Fibroblast of lung (primary cell): ENCODE measurements around the gene ZBTB11.
"Not testable (repeated sequence)": the region's sequence is repeated elsewhere in the genome, so short reads cannot be mapped to it uniquely, and the experiment has no call there.

Experiments used
- EZH2 ChIP-seq: IDR thresholded peaks from 2 replicates; pipeline ENCODE4 v1.5.1; 2012; ENCODE audit warnings: low read length, control low read depth, mild to moderate bottlenecking; ENCODE audit errors: missing control alignments
- TF ChIP-seq, protein P1 (sequence below), 2 donors: IDR thresholded peaks in 1 of 2; conservative IDR thresholded peaks in 1 of 2; 1 replicate in 1 of 2; 2 replicates in 1 of 2; pipeline ENCODE4 v1.5.1; 2011 to 2012; ENCODE audit warnings: low read length in 2 of 2, control low read depth in 1 of 2, inconsistent platforms in 1 of 2, low read depth in 1 of 2, mild to moderate bottlenecking in 1 of 2

DNA sequence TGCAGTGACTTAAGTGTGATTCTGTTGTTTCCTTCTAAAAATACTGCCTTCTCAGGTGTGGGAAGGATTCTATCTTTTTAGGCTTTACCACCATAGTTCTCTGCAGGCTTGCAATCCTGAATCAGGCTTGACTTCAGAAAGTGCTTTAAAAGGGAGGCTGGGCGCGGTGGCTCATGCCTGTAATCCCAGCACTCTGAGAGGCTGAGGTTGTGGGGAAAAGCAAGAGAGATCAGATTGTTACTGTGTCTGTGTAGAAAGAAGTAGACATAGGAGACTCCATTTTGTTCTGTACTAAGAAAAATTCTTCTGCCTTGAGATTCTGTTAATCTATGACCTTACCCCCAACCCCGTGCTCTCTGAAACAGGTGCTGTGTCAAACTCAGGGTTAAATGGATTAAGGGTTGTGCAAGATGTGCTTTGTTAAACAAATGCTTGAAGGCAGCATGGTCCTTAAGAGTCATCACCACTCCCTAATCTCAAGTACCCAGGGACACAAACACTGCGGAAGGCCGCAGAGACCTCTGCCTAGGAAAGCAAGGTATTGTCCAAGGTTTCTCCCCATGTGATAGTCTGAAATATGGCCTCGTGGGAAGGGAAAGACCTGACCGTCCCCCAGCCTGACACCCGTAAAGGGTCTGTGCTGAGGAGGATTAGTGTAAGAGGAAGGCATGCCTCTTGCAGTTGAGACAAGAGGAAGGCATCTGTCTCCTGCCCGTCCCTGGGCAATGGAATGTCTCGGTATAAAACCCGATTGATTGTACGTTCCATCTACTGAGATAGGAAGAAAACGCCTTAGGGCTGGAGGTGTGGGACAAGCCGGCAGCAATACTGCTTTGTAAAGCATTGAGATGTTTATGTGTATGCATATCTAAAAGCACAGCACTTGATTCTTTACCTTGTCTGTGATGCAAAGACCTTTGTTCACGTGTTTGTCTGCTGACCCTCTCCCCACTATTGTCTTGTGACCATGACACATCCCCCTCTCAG is 15.0 kb upstream of the ZBTB11 start:
- TF ChIP-seq, protein P1, sequence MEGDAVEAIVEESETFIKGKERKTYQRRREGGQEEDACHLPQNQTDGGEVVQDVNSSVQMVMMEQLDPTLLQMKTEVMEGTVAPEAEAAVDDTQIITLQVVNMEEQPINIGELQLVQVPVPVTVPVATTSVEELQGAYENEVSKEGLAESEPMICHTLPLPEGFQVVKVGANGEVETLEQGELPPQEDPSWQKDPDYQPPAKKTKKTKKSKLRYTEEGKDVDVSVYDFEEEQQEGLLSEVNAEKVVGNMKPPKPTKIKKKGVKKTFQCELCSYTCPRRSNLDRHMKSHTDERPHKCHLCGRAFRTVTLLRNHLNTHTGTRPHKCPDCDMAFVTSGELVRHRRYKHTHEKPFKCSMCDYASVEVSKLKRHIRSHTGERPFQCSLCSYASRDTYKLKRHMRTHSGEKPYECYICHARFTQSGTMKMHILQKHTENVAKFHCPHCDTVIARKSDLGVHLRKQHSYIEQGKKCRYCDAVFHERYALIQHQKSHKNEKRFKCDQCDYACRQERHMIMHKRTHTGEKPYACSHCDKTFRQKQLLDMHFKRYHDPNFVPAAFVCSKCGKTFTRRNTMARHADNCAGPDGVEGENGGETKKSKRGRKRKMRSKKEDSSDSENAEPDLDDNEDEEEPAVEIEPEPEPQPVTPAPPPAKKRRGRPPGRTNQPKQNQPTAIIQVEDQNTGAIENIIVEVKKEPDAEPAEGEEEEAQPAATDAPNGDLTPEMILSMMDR (conservative IDR thresholded peaks at IDR 0.05 in 1 of 2, IDR thresholded peaks at IDR 0.05 in 1 of 2; ENCODE audit: low read depth in 1 of 2, low read length in 2 of 2), result not testable (repeated sequence)
- TF ChIP-seq EZH2, result not testable (repeated sequence)
